Measurements from ENCODE around the gene ZNF2.

GRCh38 chr2:95138702-95139101 is 26.9 kb upstream of the ZNF2 start:
- TF ChIP-seq, protein P1, sequence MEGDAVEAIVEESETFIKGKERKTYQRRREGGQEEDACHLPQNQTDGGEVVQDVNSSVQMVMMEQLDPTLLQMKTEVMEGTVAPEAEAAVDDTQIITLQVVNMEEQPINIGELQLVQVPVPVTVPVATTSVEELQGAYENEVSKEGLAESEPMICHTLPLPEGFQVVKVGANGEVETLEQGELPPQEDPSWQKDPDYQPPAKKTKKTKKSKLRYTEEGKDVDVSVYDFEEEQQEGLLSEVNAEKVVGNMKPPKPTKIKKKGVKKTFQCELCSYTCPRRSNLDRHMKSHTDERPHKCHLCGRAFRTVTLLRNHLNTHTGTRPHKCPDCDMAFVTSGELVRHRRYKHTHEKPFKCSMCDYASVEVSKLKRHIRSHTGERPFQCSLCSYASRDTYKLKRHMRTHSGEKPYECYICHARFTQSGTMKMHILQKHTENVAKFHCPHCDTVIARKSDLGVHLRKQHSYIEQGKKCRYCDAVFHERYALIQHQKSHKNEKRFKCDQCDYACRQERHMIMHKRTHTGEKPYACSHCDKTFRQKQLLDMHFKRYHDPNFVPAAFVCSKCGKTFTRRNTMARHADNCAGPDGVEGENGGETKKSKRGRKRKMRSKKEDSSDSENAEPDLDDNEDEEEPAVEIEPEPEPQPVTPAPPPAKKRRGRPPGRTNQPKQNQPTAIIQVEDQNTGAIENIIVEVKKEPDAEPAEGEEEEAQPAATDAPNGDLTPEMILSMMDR (conservative IDR thresholded peaks at IDR 0.05; ENCODE audit: low read depth in 2 of 2) = no peak
- TF ChIP-seq POLR2AphosphoS5 (IDR thresholded peaks at IDR 0.05; ENCODE audit: low read depth) = no peak
- no peak for TF ChIP-seq JUNB (IDR thresholded peaks at IDR 0.05; ENCODE audit: unreplicated experiment)
- no peak for TF ChIP-seq ETS1 (IDR thresholded peaks at IDR 0.05)
- TF ChIP-seq, protein P2, sequence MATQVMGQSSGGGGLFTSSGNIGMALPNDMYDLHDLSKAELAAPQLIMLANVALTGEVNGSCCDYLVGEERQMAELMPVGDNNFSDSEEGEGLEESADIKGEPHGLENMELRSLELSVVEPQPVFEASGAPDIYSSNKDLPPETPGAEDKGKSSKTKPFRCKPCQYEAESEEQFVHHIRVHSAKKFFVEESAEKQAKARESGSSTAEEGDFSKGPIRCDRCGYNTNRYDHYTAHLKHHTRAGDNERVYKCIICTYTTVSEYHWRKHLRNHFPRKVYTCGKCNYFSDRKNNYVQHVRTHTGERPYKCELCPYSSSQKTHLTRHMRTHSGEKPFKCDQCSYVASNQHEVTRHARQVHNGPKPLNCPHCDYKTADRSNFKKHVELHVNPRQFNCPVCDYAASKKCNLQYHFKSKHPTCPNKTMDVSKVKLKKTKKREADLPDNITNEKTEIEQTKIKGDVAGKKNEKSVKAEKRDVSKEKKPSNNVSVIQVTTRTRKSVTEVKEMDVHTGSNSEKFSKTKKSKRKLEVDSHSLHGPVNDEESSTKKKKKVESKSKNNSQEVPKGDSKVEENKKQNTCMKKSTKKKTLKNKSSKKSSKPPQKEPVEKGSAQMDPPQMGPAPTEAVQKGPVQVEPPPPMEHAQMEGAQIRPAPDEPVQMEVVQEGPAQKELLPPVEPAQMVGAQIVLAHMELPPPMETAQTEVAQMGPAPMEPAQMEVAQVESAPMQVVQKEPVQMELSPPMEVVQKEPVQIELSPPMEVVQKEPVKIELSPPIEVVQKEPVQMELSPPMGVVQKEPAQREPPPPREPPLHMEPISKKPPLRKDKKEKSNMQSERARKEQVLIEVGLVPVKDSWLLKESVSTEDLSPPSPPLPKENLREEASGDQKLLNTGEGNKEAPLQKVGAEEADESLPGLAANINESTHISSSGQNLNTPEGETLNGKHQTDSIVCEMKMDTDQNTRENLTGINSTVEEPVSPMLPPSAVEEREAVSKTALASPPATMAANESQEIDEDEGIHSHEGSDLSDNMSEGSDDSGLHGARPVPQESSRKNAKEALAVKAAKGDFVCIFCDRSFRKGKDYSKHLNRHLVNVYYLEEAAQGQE (IDR thresholded peaks at IDR 0.05; ENCODE audit: unreplicated experiment) = no peak
- TF ChIP-seq NANOG (IDR thresholded peaks at IDR 0.05; ENCODE audit: borderline replicate concordance) = no peak
